Measurements from ENCODE around the gene NCF1. TPM values are rescaled to one million over a fixed set of nuclear protein-coding genes. Genes with fewer than 3 reads are reported as not detected.
A peak's percentile ranks its signal among the peaks of the same experiment; 100 is the strongest.
"Not testable (repeated sequence)": the region's sequence is repeated elsewhere in the genome, so short reads cannot be mapped to it uniquely, and the experiment has no call there.

The NCF1 gene
- total and polyA plus RNA-seq, 5 donors, result 0.79 to 3.0 (median 1.6) TPM

- intact Hi-C loops (cut with DNase I); H3K4me1 ChIP-seq (ENCODE audit: control insufficient read depth, insufficient read depth, low read length); H3K27me3 ChIP-seq (ENCODE audit: control insufficient read depth, insufficient read depth); H3K4me3 ChIP-seq (ENCODE audit: low read length); ATAC-seq; H3K9me3 ChIP-seq (ENCODE audit: control insufficient read depth, low read length); H3K27ac ChIP-seq (ENCODE audit: low read length); DNase-seq: not testable (repeated sequence)
- no CpG with 5 or more reads among the region's 3 CpGs for WGBS
These were observed 14.8 kb upstream of the NCF1 start for GRCh38 chr7:74758982-74759381.

- H3K27me3 ChIP-seq (ENCODE audit: control insufficient read depth, insufficient read depth); intact Hi-C loops (cut with DNase I); H3K9me3 ChIP-seq (ENCODE audit: control insufficient read depth, low read length); H3K4me1 ChIP-seq (ENCODE audit: control insufficient read depth, insufficient read depth, low read length); H3K27ac ChIP-seq (ENCODE audit: low read length); H3K4me3 ChIP-seq (ENCODE audit: low read length); DNase-seq: not testable (repeated sequence)
- ATAC-seq, result peak; percentile 49 to 64
- no CpG with 5 or more reads among the region's 17 CpGs for WGBS
These were observed 8.4 kb upstream of the NCF1 start for GRCh38 chr7:74765205-74765918.

GRCh38 chr7:74766509-74766908 lies 7.3 kb upstream of the NCF1 start:
- H3K27ac ChIP-seq (ENCODE audit: low read length); H3K9me3 ChIP-seq (ENCODE audit: control insufficient read depth, low read length); intact Hi-C loops (cut with DNase I); H3K4me1 ChIP-seq (ENCODE audit: control insufficient read depth, insufficient read depth, low read length); H3K27me3 ChIP-seq (ENCODE audit: control insufficient read depth, insufficient read depth); H3K4me3 ChIP-seq (ENCODE audit: low read length); DNase-seq: not testable (repeated sequence)
- peak; percentile 25 to 30 for ATAC-seq
- WGBS, result 80% methylated on average over 1 of the region's 7 CpGs

- intact Hi-C loops (cut with DNase I); H3K27me3 ChIP-seq (ENCODE audit: control insufficient read depth, insufficient read depth); H3K9me3 ChIP-seq (ENCODE audit: control insufficient read depth, low read length); H3K4me1 ChIP-seq (ENCODE audit: control insufficient read depth, insufficient read depth, low read length); H3K4me3 ChIP-seq (ENCODE audit: low read length); H3K27ac ChIP-seq (ENCODE audit: low read length); ATAC-seq: not testable (repeated sequence)
- 59% methylated on average over 8 of the region's 10 CpGs for WGBS
- DNase-seq, result peak in 1 of 3 donors; percentile 9
These were observed 6.8 kb upstream of the NCF1 start for GRCh38 chr7:74766991-74767390.

- H3K4me1 ChIP-seq (ENCODE audit: control insufficient read depth, insufficient read depth, low read length); H3K9me3 ChIP-seq (ENCODE audit: control insufficient read depth, low read length); H3K4me3 ChIP-seq (ENCODE audit: low read length); ATAC-seq; intact Hi-C loops (cut with DNase I); H3K27ac ChIP-seq (ENCODE audit: low read length); H3K27me3 ChIP-seq (ENCODE audit: control insufficient read depth, insufficient read depth): not testable (repeated sequence)
- WGBS, result 81% methylated on average over 4 of the region's 7 CpGs
- DNase-seq, result peak in 1 of 3 donors; percentile 20
These were observed 3.7 kb upstream of the NCF1 start for GRCh38 chr7:74770062-74770461.

GRCh38 chr7:74772093-74772492 lies 1.7 kb upstream of the NCF1 start:
- H3K9me3 ChIP-seq (ENCODE audit: control insufficient read depth, low read length); H3K27me3 ChIP-seq (ENCODE audit: control insufficient read depth, insufficient read depth); intact Hi-C loops (cut with DNase I); H3K27ac ChIP-seq (ENCODE audit: low read length); H3K4me3 ChIP-seq (ENCODE audit: low read length); H3K4me1 ChIP-seq (ENCODE audit: control insufficient read depth, insufficient read depth, low read length): not testable (repeated sequence)
- 91% methylated on average over 6 of the region's 6 CpGs for WGBS
- DNase-seq, result peak in 2 of 3 donors; percentile 4 to 35
- peak in 1 of 2 donors; percentile 37 for ATAC-seq

- DNase-seq; H3K4me3 ChIP-seq (ENCODE audit: low read length); H3K27ac ChIP-seq (ENCODE audit: low read length); H3K27me3 ChIP-seq (ENCODE audit: control insufficient read depth, insufficient read depth); intact Hi-C loops (cut with DNase I); ATAC-seq; H3K9me3 ChIP-seq (ENCODE audit: control insufficient read depth, low read length); H3K4me1 ChIP-seq (ENCODE audit: control insufficient read depth, insufficient read depth, low read length): not testable (repeated sequence)
- WGBS, result no CpG with 5 or more reads among the region's 6 CpGs
These were observed 1.3 kb downstream of the NCF1 start for GRCh38 chr7:74775111-74775510.

GRCh38 chr7:74779053-74779452 lies 5.2 kb downstream of the NCF1 start:
- H3K4me3 ChIP-seq (ENCODE audit: low read length); H3K9me3 ChIP-seq (ENCODE audit: control insufficient read depth, low read length); H3K27me3 ChIP-seq (ENCODE audit: control insufficient read depth, insufficient read depth); intact Hi-C loops (cut with DNase I); H3K4me1 ChIP-seq (ENCODE audit: control insufficient read depth, insufficient read depth, low read length); H3K27ac ChIP-seq (ENCODE audit: low read length); ATAC-seq: not testable (repeated sequence)
- peak in 2 of 3 donors; percentile 8 to 29 for DNase-seq
- 81% methylated on average over 13 of the region's 17 CpGs for WGBS

GRCh38 chr7:74781746-74782145 lies 7.9 kb downstream of the NCF1 start:
- ATAC-seq; H3K27ac ChIP-seq (ENCODE audit: low read length); H3K4me1 ChIP-seq (ENCODE audit: control insufficient read depth, insufficient read depth, low read length); H3K27me3 ChIP-seq (ENCODE audit: control insufficient read depth, insufficient read depth); H3K4me3 ChIP-seq (ENCODE audit: low read length); H3K9me3 ChIP-seq (ENCODE audit: control insufficient read depth, low read length); intact Hi-C loops (cut with DNase I); DNase-seq: not testable (repeated sequence)
- WGBS, result 90% methylated on average over 3 of the region's 6 CpGs

GRCh38 chr7:74783595-74783994 lies 9.8 kb downstream of the NCF1 start:
- H3K4me1 ChIP-seq (ENCODE audit: control insufficient read depth, insufficient read depth, low read length); H3K27me3 ChIP-seq (ENCODE audit: control insufficient read depth, insufficient read depth); H3K27ac ChIP-seq (ENCODE audit: low read length); H3K4me3 ChIP-seq (ENCODE audit: low read length); ATAC-seq; intact Hi-C loops (cut with DNase I); H3K9me3 ChIP-seq (ENCODE audit: control insufficient read depth, low read length): not testable (repeated sequence)
- WGBS, result 84% methylated on average over 4 of the region's 5 CpGs
- DNase-seq, result peak in 2 of 3 donors; percentile 4 to 30

GRCh38 chr7:74788369-74789150 lies 14.7 kb downstream of the NCF1 start:
- DNase-seq (peak; percentile 95 to 99 (median 98)), ATAC-seq (peak; percentile 97 to 99)
- H3K4me1 ChIP-seq (ENCODE audit: control insufficient read depth, insufficient read depth, low read length); intact Hi-C loops (cut with DNase I); H3K4me3 ChIP-seq (ENCODE audit: low read length); H3K27ac ChIP-seq (ENCODE audit: low read length); H3K9me3 ChIP-seq (ENCODE audit: control insufficient read depth, low read length); H3K27me3 ChIP-seq (ENCODE audit: control insufficient read depth, insufficient read depth): not testable (repeated sequence)
- under 1% methylated on average over 36 of the region's 82 CpGs for WGBS

Measured in right cardiac atrium (tissue), 5 donors.